HEK293T (cell line): ENCODE data around the gene TRIM56.

Source experiments
- ARNT ChIP-seq: fragments of 450-650 bp; IDR thresholded peaks from 2 replicates; pipeline ENCODE4 v1.6.1; 2017; ENCODE audit warnings: mild to moderate bottlenecking
- BHLHE40 ChIP-seq: fragments of 450-650 bp; IDR thresholded peaks from 2 replicates; pipeline ENCODE4 v1.6.1; 2016; ENCODE audit warnings: mild to moderate bottlenecking, moderate library complexity, borderline replicate concordance
- CTBP1 ChIP-seq: fragments of 450-650 bp; IDR thresholded peaks from 2 replicates; pipeline ENCODE4 v1.6.1; 2016; ENCODE audit warnings: borderline replicate concordance
- ELF4 ChIP-seq: fragments of 450-650 bp; IDR thresholded peaks from 2 replicates; pipeline ENCODE4 v1.6.1; 2017; ENCODE audit warnings: antibody characterized with exemption
- FOXA1 ChIP-seq: fragments of 450-650 bp; IDR thresholded peaks from 2 replicates; pipeline ENCODE4 v1.6.1; 2016; ENCODE audit warnings: mild to moderate bottlenecking
- FOXK2 ChIP-seq: fragments of 450-650 bp; IDR thresholded peaks from 2 replicates; pipeline ENCODE4 v1.6.1; 2016; ENCODE audit warnings: mild to moderate bottlenecking
- FOXM1 ChIP-seq: fragments of 450-650 bp; IDR thresholded peaks from 2 replicates; pipeline ENCODE4 v1.6.1; 2017; ENCODE audit warnings: mild to moderate bottlenecking, borderline replicate concordance
- HDGF ChIP-seq: fragments of 450-650 bp; IDR thresholded peaks from 2 replicates; pipeline ENCODE4 v1.6.1; 2017; ENCODE audit warnings: antibody characterized with exemption, borderline replicate concordance
- SP1 ChIP-seq: fragments of 450-650 bp; IDR thresholded peaks from 2 replicates; pipeline ENCODE4 v1.6.1; 2017
- SUZ12 ChIP-seq: fragments of 450-650 bp; IDR thresholded peaks from 2 replicates; pipeline ENCODE4 v1.6.1; 2016; ENCODE audit warnings: mild to moderate bottlenecking
- TARDBP ChIP-seq: fragments of 450-650 bp; IDR thresholded peaks from 2 replicates; pipeline ENCODE4 v1.6.1; 2016
- ZNF384 ChIP-seq: fragments of 450-650 bp; IDR thresholded peaks from 2 replicates; pipeline ENCODE4 v1.6.1; 2016
- TF ChIP-seq, protein P1 (sequence below): fragments of 450-650 bp; IDR thresholded peaks from 2 replicates; pipeline ENCODE4 v1.6.1; 2016

GRCh38 chr7:101133621-101134398 lies 48.5 kb downstream of the TRIM56 start:
- TF ChIP-seq SUZ12 (no peak), HDGF (no peak), FOXK2 (no peak), TARDBP (no peak), SP1 (no peak), ZNF384 (no peak), BHLHE40 (no peak), ARNT (no peak), ELF4 (no peak), FOXA1 (no peak), FOXM1 (no peak), CTBP1 (no peak)
- TF ChIP-seq, protein P1, sequence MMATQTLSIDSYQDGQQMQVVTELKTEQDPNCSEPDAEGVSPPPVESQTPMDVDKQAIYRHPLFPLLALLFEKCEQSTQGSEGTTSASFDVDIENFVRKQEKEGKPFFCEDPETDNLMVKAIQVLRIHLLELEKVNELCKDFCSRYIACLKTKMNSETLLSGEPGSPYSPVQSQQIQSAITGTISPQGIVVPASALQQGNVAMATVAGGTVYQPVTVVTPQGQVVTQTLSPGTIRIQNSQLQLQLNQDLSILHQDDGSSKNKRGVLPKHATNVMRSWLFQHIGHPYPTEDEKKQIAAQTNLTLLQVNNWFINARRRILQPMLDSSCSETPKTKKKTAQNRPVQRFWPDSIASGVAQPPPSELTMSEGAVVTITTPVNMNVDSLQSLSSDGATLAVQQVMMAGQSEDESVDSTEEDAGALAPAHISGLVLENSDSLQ, result no peak
